ENCODE results near the gene CTXN3. TPM values are rescaled to one million over a fixed set of nuclear protein-coding genes. Genes with fewer than 3 reads are reported as not detected.
"Not testable (repeated sequence)": the region's sequence is repeated elsewhere in the genome, so short reads cannot be mapped to it uniquely, and the experiment has no call there.

The CTXN3 gene
- polyA plus RNA-seq, 1 donor = 1.2 TPM

GRCh38 chr5:127652952-127653611, 4.2 kb downstream of the CTXN3 start:
- no peak for DNase-seq

- DNase-seq = no peak
Measured at GRCh38 chr5:127656825-127657224, 7.9 kb downstream of the CTXN3 start.

- no peak for DNase-seq
Measured at GRCh38 chr5:127660047-127660733, 11.3 kb downstream of the CTXN3 start.

- DNase-seq = no peak
Measured at GRCh38 chr5:127664093-127664492, 15.2 kb downstream of the CTXN3 start.

GRCh38 chr5:127665641-127666040, 16.8 kb downstream of the CTXN3 start:
- DNase-seq = no peak

- DNase-seq = no peak
Measured at GRCh38 chr5:127666043-127666716, 17.3 kb downstream of the CTXN3 start.

- no peak for DNase-seq
Measured at GRCh38 chr5:127667926-127668325, 19.0 kb downstream of the CTXN3 start.

GRCh38 chr5:127671218-127671617, 22.3 kb downstream of the CTXN3 start:
- DNase-seq = no peak

- DNase-seq = no peak
Measured at GRCh38 chr5:127673117-127673800, 24.4 kb downstream of the CTXN3 start.

- DNase-seq = not testable (repeated sequence)
Measured at GRCh38 chr5:127676951-127677350, 28.1 kb downstream of the CTXN3 start.

- DNase-seq = not testable (repeated sequence)
Measured at GRCh38 chr5:127679691-127680330, 30.9 kb downstream of the CTXN3 start.

- DNase-seq = no peak
Measured at GRCh38 chr5:127680595-127680994, 31.7 kb downstream of the CTXN3 start.

- DNase-seq = no peak
Measured at GRCh38 chr5:127683008-127683407, 34.1 kb downstream of the CTXN3 start.

GRCh38 chr5:127684726-127685467, 36.0 kb downstream of the CTXN3 start:
- no peak for DNase-seq

GRCh38 chr5:127685662-127686061, 36.8 kb downstream of the CTXN3 start:
- no peak for DNase-seq

GRCh38 chr5:127686424-127686823, 37.5 kb downstream of the CTXN3 start:
- DNase-seq = no peak

- no peak for DNase-seq
Measured at GRCh38 chr5:127694518-127695171, 45.8 kb downstream of the CTXN3 start.

GRCh38 chr5:127695346-127695745, 46.5 kb downstream of the CTXN3 start:
- no peak for DNase-seq

- no peak for DNase-seq
Measured at GRCh38 chr5:127696683-127697082, 47.8 kb downstream of the CTXN3 start.

- no peak for DNase-seq
Measured at GRCh38 chr5:127697894-127698600, 49.2 kb downstream of the CTXN3 start.

- no peak for DNase-seq
Measured at GRCh38 chr5:127699416-127699815, 50.5 kb downstream of the CTXN3 start.

Measured in hindlimb muscle (tissue), 1 donor.